GM06990 (cell line): Measurements from ENCODE around the gene FSTL4.

Experiments used
- DNase-seq: peaks from one replicate; pipeline ENCODE4 v3.0.0-alpha.2; 2011; ENCODE audit not compliant: insufficient read length; ENCODE audit errors: extremely low read depth
- H3K27me3 ChIP-seq: replicated peaks from 2 replicates; pipeline ENCODE4 v1.6.0; 2011; ENCODE audit warnings: low read length; ENCODE audit not compliant: control insufficient read depth, insufficient read depth
- H3K36me3 ChIP-seq: 2 replicates; pipeline ENCODE4 v1.5.1; 2011; ENCODE audit warnings: low read length; ENCODE audit not compliant: control insufficient read depth, insufficient read depth
- H3K4me3 ChIP-seq: replicated peaks from 2 replicates; pipeline ENCODE4 v1.5.1; 2011; ENCODE audit warnings: low read depth, mild to moderate bottlenecking, control low read depth, low read length
- CTCF ChIP-seq: IDR thresholded peaks from 2 replicates; pipeline ENCODE4 v1.5.1; 2011; ENCODE audit warnings: low read length, control low read depth, mild to moderate bottlenecking, inconsistent platforms; ENCODE audit not compliant: insufficient read depth, poor library complexity, severe bottlenecking

FSTL4 gene

GRCh38 chr5:133341296-133341695, 271.0 kb downstream of the FSTL4 start:
- Histone ChIP-seq H3K4me3 (no peak overlapping the region), H3K27me3 (no peaks in the 10 kb centered on the region), H3K36me3 (no peaks in the 10 kb centered on the region)
- no peak for DNase-seq
- TF ChIP-seq CTCF: no peak

DNA sequence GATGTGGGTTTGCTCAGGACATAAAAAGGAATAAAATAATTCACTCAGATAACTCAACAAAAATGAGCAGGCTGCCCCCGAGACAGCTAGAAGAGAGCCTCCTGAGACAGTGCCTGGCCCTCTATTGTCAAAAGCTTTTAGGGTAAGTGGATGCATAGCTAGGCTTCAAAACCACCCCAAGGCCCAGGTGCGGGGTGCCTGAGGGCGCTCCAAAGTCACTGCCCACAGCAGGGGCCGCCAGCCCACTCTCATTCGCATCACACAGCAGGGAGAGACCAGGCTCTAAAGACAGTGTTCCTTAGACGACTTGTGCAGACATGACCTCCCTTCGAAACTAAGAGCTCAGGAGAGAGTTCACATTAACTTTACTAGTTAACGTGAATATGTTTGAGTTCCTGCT, 271.5 kb downstream of the FSTL4 start:
- Histone ChIP-seq H3K36me3 (no peaks in the 10 kb centered on the region), H3K4me3 (no peak overlapping the region), H3K27me3 (no peaks in the 10 kb centered on the region)
- DNase-seq: no peak
- no peak for TF ChIP-seq CTCF

DNA sequence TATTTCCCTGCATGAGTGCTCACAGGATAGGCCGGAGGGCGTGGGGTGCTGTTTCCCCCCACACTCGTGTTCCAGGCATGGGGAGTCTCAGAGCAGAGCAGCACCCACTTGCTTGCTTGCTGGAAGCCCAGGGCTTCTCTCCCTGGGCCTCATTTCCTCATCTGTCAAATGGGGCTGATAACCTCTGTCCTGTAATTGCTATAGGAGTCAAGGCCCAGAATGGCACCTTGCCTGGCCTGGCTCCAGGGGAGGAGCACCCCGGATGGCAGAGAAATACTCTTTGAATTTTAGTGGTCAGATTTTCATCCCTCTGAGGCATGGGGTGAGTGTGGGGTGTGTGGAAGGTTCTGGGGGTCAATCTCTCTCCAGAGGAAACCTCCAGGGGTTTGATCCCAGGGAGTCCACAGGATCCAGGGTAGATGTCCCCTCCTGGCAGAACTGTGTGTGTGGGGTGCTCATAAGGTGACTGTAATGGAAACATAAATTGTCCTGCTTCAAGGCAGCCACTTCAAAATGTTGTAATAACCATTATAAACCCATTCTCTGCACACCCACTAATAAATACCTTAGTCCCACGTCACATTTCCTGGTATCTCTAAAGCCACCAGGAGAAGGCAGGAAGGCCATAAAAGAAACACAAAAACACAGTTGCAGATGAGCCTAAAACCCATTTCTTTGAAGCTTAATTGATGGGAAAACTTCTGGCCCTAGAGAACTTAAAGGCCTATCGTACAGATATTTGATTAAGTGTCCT, 272.2 kb downstream of the FSTL4 start:
- Histone ChIP-seq H3K4me3 (no peak overlapping the region), H3K36me3 (no peaks in the 10 kb centered on the region), H3K27me3 (no peaks in the 10 kb centered on the region)
- no peak for DNase-seq
- no peak for TF ChIP-seq CTCF

- TF ChIP-seq CTCF: no peak
- Histone ChIP-seq H3K36me3 (no peaks in the 10 kb centered on the region), H3K27me3 (no peaks in the 10 kb centered on the region), H3K4me3 (no peak overlapping the region)
- no peak for DNase-seq
These were observed 273.6 kb downstream of the FSTL4 start for GRCh38 chr5:133338504-133339355.

- no peaks in the 10 kb centered on the region for H3K36me3 ChIP-seq
- H3K27me3 ChIP-seq: no peaks in the 10 kb centered on the region
- no peak for DNase-seq
- no peak for TF ChIP-seq CTCF
- no peak overlapping the region for H3K4me3 ChIP-seq
These were observed 274.4 kb downstream of the FSTL4 start for GRCh38 chr5:133337795-133338445.
